ENCODE measurements around the gene MYH10.
"Not testable (repeated sequence)": the region's sequence is repeated elsewhere in the genome, so short reads cannot be mapped to it uniquely, and the experiment has no call there.

Gene MYH10

DNA sequence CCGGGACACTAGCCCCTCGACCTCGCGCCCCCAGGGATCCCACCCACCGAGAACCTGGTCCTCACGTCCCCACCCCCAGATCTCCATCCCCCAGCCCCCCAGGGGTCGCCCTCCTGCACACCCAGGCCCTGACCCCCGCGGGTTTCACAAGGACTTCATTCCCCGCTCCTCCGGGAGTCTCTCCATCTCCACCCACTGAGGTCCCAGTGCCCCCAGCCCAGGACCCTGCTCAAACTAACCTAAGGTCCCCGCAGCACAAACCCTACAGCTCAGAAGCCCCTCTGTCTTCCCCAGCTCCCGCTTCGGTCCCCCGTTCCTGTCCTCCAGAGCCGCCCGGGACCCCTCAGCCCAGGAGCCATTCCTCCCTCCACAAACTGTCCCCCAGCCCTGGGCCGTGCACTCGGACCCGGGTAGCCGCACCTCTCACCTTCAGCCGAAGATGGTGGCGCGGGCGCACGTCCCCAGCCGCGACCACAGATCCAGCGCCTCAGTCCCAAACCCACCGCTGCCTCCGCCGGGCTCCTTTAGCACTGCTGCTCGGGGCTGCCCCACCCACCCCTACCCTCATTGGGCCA lies at the start of gene MYH10:
Gene MYH10 (minus strand): TSS at position 499 of the 575 bp plus-strand sequence. CDS start 7,479 bp downstream, outside the sequence.
- no peak for DNase-seq

GRCh38 chr17:8679126-8679525 lies 48.6 kb upstream of the MYH10 start:
- no peak for DNase-seq

DNA sequence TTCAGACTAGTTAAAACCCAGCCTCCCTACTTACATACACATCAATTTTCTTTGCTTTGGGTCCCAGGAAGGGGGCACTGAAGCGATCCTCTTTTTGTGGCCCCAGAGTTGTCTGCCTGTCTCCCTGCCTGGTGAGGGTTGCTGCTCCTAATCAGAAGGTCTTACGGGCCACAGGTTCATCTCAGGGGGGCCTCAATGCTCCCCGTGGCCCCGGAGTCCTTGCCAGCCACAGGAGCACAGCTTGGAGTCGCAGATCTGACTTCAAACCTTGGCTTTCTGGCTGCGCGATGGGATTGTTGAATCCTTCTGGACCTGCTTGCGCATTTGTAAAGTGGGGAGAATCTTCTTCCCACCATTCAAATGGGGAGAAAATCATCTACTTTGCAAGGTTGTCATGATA lies 44.8 kb upstream of the MYH10 start:
- DNase-seq = no peak

- DNase-seq = no peak
Observed at GRCh38 chr17:8674344-8675305, 44.1 kb upstream of the MYH10 start.

GRCh38 chr17:8673612-8674011 lies 43.1 kb upstream of the MYH10 start:
- DNase-seq = no peak

DNA sequence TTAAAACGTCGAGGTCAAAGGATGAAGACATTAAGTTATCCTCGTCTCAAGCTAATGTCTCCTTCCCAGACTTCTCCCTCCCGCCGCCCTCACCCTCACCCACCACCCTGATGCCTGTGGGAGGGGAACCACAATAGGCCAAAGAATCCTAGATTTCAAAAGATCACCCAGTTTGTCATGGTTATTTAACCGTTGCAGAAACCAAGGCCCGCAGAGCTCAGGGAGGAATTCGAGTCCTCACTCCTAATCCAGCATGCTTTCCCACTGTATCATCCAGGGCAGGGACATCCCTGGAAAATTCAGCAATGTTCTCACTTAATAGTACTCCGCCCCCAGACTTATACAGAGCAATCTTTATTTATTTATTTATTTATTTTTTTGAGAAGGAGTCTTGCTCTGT lies 41.8 kb upstream of the MYH10 start:
- DNase-seq = no peak

- no peak for DNase-seq
Observed at GRCh38 chr17:8670421-8670820, 39.9 kb upstream of the MYH10 start.

DNA sequence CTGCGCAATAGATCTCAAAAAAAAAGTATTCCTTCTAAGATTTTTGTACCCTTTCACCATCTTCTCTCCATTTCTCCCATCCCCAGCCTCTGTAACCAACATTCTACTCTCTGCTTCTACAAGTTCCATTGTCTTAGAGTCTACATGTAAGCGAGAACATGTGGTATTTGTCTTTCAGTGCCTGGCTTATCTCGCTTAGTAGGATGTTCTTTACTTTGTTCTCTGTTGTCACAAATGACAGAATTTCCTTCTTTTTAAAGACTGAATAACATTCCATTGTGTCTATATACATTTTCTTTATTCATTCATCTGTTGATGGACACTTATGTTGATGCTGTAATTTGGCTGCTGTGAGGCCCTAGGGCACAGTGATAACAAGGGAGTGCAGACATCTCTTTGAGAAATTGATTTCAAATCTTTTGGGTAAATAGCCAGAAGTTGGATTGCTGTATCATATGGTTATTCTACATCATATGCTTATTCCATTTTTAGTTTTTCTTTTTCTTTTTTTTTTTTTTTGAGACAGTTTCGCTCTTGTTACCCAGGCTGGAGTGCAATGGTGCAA lies 37.7 kb upstream of the MYH10 start:
- DNase-seq = no peak

- DNase-seq = no peak
Observed at GRCh38 chr17:8667421-8667820, 36.9 kb upstream of the MYH10 start.

GRCh38 chr17:8665684-8666083 lies 35.2 kb upstream of the MYH10 start:
- no peak for DNase-seq

DNA sequence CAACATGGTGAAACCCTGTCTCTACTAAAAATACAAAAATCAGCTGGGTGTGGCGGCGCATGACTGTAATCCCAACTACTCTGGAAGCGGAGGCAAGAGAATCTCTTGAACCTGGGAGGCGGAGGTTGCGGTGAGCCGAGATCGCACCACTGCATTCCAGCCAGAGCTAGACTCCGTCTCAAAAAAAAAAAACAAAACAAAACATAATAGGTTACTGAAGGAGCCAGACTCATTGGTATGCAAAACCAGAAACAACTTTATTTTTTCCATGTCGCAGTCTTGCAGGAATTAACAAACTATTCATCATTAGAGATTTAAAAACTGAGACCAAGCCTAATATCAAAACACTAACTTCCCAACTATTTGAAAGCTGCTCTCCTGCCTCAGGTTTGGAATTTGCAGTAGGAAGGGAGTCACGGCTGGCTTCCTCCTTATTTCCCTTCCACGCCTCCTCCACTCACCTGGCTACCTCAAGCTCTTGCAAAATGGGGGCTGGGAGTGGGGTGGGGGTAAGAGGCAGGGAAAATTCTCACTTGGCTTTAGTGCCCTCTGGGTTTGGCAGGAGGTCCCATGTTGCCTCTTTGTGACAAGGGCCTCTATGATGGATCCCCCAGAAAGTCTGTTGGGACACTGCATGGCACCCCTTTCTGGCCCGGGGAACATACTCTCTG lies 34.1 kb upstream of the MYH10 start:
- no peak for DNase-seq

GRCh38 chr17:8662973-8663372 lies 32.4 kb upstream of the MYH10 start:
- no peak for DNase-seq

DNA sequence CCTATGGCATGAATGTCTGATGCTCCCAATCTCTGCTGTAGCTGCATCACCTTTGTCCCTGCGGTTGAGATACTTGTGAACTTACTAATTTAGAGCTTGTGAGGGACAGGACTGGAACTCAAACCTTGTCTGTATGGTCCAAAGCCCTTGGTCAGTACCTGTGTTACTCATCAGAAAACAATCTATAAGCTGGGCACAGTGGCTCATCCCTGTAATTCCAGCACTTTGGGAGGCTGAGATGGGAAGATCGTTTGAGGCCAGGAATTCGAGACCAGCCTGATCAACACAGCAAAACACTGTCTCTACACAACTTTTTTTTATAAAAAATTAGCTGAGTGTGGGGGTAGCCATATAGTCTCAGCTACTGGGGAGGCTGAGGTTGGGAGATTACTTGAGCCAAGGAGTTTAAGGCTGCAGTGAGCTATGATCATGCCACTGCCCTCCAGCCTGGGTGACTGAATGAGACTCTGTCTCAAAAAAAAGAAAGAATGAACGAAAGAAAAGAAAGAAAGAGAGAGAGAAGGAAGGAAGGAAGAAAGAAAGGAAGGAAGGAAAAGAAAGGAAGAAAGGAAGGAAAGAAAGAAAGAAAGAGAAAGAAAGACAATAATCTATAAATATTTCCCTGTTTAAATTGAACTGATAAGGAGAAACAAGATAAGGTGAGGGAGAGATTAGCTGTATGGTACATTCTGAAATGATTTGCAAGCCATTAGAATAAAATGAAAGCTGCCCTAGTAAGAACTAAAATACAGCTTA lies 31.7 kb upstream of the MYH10 start:
- no peak for DNase-seq

DNA sequence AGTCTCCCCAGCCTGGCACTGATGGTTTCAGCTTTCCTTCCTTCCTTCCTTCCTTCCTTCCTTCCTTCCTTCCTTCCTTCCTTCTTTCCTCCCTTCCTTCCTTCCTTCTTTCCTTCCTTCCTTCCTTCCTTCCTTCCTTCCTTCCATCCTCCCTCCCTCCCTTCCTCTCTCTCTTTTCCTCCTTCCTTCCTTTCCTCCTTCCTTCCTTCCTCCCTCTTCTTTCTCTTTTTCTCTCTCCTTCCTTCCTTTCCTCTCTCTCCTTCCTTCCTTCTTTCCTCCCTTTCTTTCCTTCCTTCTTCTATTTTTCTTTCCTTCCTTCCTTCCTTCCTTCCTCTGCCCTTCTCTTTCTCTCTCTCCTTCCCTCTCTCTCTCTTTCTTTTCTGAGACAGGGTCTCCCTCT lies 30.2 kb upstream of the MYH10 start:
- DNase-seq = not testable (repeated sequence)

- no peak for DNase-seq
Observed at GRCh38 chr17:8659758-8660410, 29.4 kb upstream of the MYH10 start.

GRCh38 chr17:8658810-8659209 lies 28.3 kb upstream of the MYH10 start:
- DNase-seq = no peak

DNA sequence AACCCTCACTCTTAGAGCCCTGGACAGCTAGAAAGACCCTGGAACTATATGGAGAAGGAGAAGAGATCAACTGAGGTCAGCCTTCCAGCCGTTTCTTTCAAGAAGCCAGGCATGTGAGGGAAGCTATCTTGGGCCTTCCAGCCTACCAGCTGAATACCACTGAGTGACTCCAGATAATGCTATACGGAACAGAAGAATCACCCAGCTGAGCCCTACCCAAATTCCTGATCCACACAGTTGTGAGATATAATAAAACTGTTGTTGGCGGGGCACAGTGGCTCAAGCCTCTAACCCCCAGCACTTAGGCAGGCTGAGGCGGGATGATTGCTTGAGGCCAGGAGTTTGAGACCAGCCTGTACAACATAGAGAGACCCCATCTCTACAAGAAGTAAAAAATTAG lies 26.2 kb upstream of the MYH10 start:
- no peak for DNase-seq

DNA sequence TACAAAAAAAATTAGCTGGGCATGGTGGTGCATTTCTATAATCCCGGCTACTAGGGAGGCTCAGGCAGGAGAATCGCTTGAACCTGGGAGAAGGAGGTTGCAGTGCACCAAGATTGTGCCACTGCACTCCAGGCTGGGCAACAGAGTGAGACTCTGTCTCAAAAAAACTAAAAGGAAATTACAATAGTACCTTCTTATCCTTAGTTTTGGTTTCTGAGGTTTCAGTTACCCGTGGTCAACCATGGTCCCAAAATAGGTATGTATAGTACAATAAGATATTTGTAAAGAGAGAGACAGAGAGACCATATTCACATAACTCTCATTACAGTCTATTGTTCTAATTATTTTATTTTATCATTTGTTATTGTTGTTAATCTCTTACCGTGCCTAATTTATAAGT lies 24.3 kb upstream of the MYH10 start:
- DNase-seq = no peak

GRCh38 chr17:8651013-8651412 lies 20.5 kb upstream of the MYH10 start:
- no peak for DNase-seq

- DNase-seq = no peak
Observed at GRCh38 chr17:8650119-8650499, 19.6 kb upstream of the MYH10 start.

DNA sequence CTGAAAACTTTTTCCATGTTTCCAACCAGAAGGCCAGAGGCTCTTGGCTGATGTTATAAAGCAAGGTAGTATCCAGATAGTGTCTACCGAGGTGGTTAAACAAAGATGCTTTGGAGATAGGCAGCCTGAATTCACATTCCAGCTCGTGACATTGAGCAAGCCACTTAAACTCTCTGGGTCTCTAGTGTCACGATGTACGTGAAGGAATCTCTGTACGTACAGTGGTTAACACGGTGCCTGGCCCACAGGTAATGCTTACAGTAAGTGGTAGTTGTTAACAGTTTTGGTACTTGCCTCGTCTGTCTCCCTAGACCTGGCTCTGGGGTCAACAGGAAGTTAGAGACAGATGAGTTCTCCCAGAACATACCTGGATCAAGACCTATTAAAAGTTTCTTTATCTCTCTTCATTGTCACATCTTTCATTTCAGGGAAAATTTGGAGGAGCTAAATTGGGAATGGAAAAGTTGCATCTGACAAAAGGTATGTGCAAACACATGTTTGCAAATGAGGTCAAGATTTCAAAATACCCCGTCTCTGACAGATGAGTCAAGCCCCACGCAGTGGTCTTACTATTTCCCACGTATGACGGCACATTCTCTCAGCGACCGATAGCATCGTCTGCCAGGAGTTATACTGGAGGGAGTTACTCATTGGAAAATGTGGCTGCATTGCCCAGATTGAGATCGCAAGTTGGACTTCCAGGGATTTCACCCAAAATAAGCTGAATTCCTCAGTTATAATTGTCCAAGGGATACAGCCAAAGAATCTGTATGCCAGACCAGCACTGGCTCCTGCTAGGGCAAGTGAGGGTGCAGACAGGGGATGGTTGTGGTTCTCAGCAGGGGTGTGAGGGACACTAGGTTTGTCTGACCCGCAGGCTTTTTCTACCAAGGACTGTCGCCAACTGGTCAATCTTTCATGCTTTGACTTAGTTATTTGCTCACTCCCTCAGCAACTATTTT lies 18.9 kb upstream of the MYH10 start:
- DNase-seq = no peak

Data from NCI-H82 (cell line).